Endothelial cell of umbilical vein (primary cell): Measurements from ENCODE around the gene PAK5. TPM values are rescaled to one million over a fixed set of nuclear protein-coding genes. Genes with fewer than 3 reads are reported as not detected.

Experiments
- BruUV-seq: library from RNA; stranded (reverse); fragments of 400-500 nt; replicated peaks from 2 replicates; lab custom pipeline; 2021; lab: Mats Ljungman, UMichigan
- CTCF ChIA-PET: fragments of 300-600, 350-600 bp; sonication (Branson Sonifier 250); formaldehyde crosslinking; loops from one replicate; lab custom pipeline; 2021; ENCODE audit warnings: antibody characterized with exemption, inconsistent platforms; lab: Charles Lee
- POLR2A ChIA-PET: fragments of 300-600, 350-600 bp; sonication (Branson Sonifier 250); formaldehyde crosslinking; loops from one replicate; lab custom pipeline; 2021; ENCODE audit warnings: antibody characterized with exemption, inconsistent platforms; lab: Charles Lee
- DNase-seq: peaks from one replicate; pipeline ENCODE4 v3.0.0-alpha.2; 2011; ENCODE audit warnings: low read depth, low spot score
- FAIRE-seq: peaks from 2 replicates; lab custom pipeline; 2011; peaks lifted over from hg19 to GRCh38; lab: Jason Lieb, UNC
- H2AFZ ChIP-seq: 2 replicates; pipeline ENCODE4 v1.6.0; 2012; ENCODE audit warnings: low read depth, low read length, control low read depth, inconsistent platforms
- H3K27ac ChIP-seq: 2 replicates; pipeline ENCODE4 v1.5.1; 2011; ENCODE audit warnings: low read depth, mild to moderate bottlenecking, control low read depth, low read length, moderate library complexity; ENCODE audit not compliant: insufficient read depth
- H3K27me3 ChIP-seq, 2 experiments: 2 replicates each; pipeline versions ENCODE4 v1.6.0 to v1.6.1; 2011; ENCODE audit warnings: low read length in 2 of 2, mixed read lengths in 1 of 2; ENCODE audit not compliant: control insufficient read depth in 2 of 2, insufficient read depth in 2 of 2
- H3K36me3 ChIP-seq, 2 experiments: 2 replicates in 1 of 2; 3 replicates in 1 of 2; pipeline ENCODE4 v1.5.1; 2011; ENCODE audit warnings: low read length in 2 of 2, mild to moderate bottlenecking in 1 of 2, moderate library complexity in 1 of 2; ENCODE audit not compliant: control insufficient read depth in 2 of 2, insufficient read depth in 2 of 2; ENCODE audit errors: extremely low read depth in 1 of 2
- H3K4me1 ChIP-seq: 3 replicates; pipeline ENCODE4 v1.5.1; 2011; ENCODE audit warnings: mild to moderate bottlenecking, low read length; ENCODE audit not compliant: control insufficient read depth, insufficient read depth; ENCODE audit errors: extremely low read depth
- H3K4me2 ChIP-seq: 2 replicates; pipeline ENCODE4 v1.6.1; 2011; ENCODE audit warnings: low read length, control low read depth, mixed read lengths; ENCODE audit not compliant: insufficient read depth
- H3K4me3 ChIP-seq, 3 experiments: fragments of 200-600 bp in 1 of 3; sonication (generic), shearing (Covaris generic) in 1 of 3; replicated peaks in 1 of 3; 2 replicates each; pipeline ENCODE4 v1.5.1; 2011 to 2016; ENCODE audit warnings: control low read depth in 3 of 3, low read length in 3 of 3, mild to moderate bottlenecking in 2 of 3, inconsistent platforms in 1 of 3, low read depth in 1 of 3, moderate library complexity in 1 of 3; ENCODE audit not compliant: insufficient read depth in 1 of 3
- H3K79me2 ChIP-seq: 2 replicates; pipeline ENCODE4 v1.6.0; 2012; ENCODE audit warnings: low read length, inconsistent platforms; ENCODE audit not compliant: control insufficient read depth, insufficient read depth
- H3K9ac ChIP-seq: replicated peaks from 2 replicates; pipeline ENCODE3; 2011; ENCODE audit warnings: low read length, control low read depth; ENCODE audit not compliant: insufficient read depth; ENCODE audit errors: extremely low read depth
- H3K9me1 ChIP-seq: replicated peaks from 3 replicates; pipeline ENCODE4 v1.6.0; 2011; ENCODE audit warnings: mild to moderate bottlenecking, low read length; ENCODE audit not compliant: control insufficient read depth, insufficient read depth; ENCODE audit errors: extremely low read depth
- H3K9me3 ChIP-seq: replicated peaks from 2 replicates; pipeline ENCODE4 v1.5.1; 2012; ENCODE audit warnings: low read length, inconsistent platforms; ENCODE audit not compliant: control insufficient read depth, insufficient read depth
- H4K20me1 ChIP-seq: replicated peaks from 2 replicates; pipeline ENCODE3; 2011; ENCODE audit warnings: mild to moderate bottlenecking, low read length; ENCODE audit not compliant: control insufficient read depth, insufficient read depth; ENCODE audit errors: extremely low read depth
- EZH2 ChIP-seq: IDR thresholded peaks from 2 replicates; pipeline ENCODE4 v1.6.1; 2012; ENCODE audit warnings: borderline replicate concordance, low read depth, mild to moderate bottlenecking, moderate library complexity, low read length, inconsistent platforms; ENCODE audit not compliant: severe bottlenecking
- FOS ChIP-seq: IDR thresholded peaks from 2 replicates; pipeline ENCODE4 v1.6.1; 2011; ENCODE audit warnings: mild to moderate bottlenecking, low read length, moderate library complexity, borderline replicate concordance; ENCODE audit not compliant: insufficient read depth
- GATA2 ChIP-seq: IDR thresholded peaks from 2 replicates; pipeline ENCODE4 v1.7.0; 2011; ENCODE audit warnings: low read depth, mild to moderate bottlenecking, moderate library complexity, mixed read lengths, low read length; ENCODE audit not compliant: insufficient read length, insufficient read depth
- MYC ChIP-seq: IDR thresholded peaks from one replicate; pipeline ENCODE4 v1.6.1; 2011; ENCODE audit warnings: mild to moderate bottlenecking, low read depth, low read length
- POLR2A ChIP-seq: IDR thresholded peaks from 2 replicates; pipeline ENCODE4 v1.6.1; 2012; ENCODE audit warnings: low read depth, mild to moderate bottlenecking, control low read depth, low read length
- POLR2AphosphoS5 ChIP-seq: IDR thresholded peaks from 2 replicates; pipeline ENCODE4 v1.6.1; 2012; ENCODE audit warnings: low read depth, mild to moderate bottlenecking, control low read depth, low read length, moderate library complexity; ENCODE audit not compliant: insufficient read depth
- dilution Hi-C: fragments of 300-500 bp; cut with MboI; formaldehyde crosslinking; loops from one replicate; pipeline ENCODE4 v1.15.0; 2019; ENCODE audit warnings: low sequenced_read_pairs; ENCODE audit not compliant: extremely low pct_ligation_motif_present
- intact Hi-C: fragments of 100-400 bp; cut with micrococcal nuclease; formaldehyde crosslinking; loops from one replicate; pipeline ENCODE4 v1.10.0; 2022
- polyA plus RNA-seq, 4 experiments: library from polyadenylated mRNA; depleted of rRNA in 3 of 4; stranded (reverse) in 3 of 4; unstranded in 1 of 4; fragments of >200 nt; gene quantifications; 2 replicates each; pipeline versions ENCODE4 v1.2.1 to v1.2.3, GENCODE V29; 2011 to 2012; ENCODE audit warnings: missing spikeins in 1 of 4
- total RNA-seq: library from RNA; stranded (reverse); gene quantifications from 2 replicates; pipeline ENCODE4 v1.2.3, GENCODE V29; 2021
- TF ChIP-seq, protein P1 (sequence below), 2 donors: IDR thresholded peaks; 1 replicate in 1 of 2; 2 replicates in 1 of 2; pipeline ENCODE4 v1.5.1; 2011; ENCODE audit warnings: low read length in 2 of 2, mild to moderate bottlenecking in 2 of 2, moderate library complexity in 2 of 2, control low read depth in 1 of 2, inconsistent platforms in 1 of 2, low read depth in 1 of 2; ENCODE audit not compliant: insufficient read depth in 1 of 2; ENCODE audit errors: extremely low read depth in 1 of 2

The PAK5 gene
- total and polyA plus RNA-seq, 2 donors (not counting 3 experiments of a cell fraction or from before 2014, with no cell fraction given), result not detected

DNA sequence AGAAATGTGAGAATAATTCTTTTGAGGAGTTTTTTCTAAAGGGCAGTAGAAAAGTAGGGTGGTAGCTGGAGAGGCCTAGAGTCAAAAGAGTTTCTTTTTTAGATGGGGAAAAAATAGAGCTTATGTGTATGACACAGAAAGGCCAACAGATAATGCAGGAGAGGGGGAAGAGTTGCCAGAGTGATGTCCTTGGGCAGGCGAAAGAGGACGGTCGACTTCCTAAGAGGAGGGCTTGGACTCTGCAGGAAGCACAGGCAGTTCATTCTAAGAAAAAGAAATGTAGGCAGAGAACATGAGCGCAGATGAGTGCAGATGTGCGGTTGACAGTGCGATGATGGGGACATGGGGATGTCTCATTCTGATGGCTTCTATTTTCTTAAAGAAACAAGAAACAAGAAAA is 68.9 kb downstream of the PAK5 start:
- POLR2A ChIA-PET, result no interaction called here
- no peak for DNase-seq
- CTCF ChIA-PET, result no interaction called here
- H3K4me2 ChIP-seq, result no peak overlapping the region
- H3K4me3 ChIP-seq, result no peak overlapping the region
- TF ChIP-seq POLR2AphosphoS5 (no peak), FOS (no peak), MYC (no peak), POLR2A (no peak), EZH2 (no peak), GATA2 (no peak)
- TF ChIP-seq, protein P1, sequence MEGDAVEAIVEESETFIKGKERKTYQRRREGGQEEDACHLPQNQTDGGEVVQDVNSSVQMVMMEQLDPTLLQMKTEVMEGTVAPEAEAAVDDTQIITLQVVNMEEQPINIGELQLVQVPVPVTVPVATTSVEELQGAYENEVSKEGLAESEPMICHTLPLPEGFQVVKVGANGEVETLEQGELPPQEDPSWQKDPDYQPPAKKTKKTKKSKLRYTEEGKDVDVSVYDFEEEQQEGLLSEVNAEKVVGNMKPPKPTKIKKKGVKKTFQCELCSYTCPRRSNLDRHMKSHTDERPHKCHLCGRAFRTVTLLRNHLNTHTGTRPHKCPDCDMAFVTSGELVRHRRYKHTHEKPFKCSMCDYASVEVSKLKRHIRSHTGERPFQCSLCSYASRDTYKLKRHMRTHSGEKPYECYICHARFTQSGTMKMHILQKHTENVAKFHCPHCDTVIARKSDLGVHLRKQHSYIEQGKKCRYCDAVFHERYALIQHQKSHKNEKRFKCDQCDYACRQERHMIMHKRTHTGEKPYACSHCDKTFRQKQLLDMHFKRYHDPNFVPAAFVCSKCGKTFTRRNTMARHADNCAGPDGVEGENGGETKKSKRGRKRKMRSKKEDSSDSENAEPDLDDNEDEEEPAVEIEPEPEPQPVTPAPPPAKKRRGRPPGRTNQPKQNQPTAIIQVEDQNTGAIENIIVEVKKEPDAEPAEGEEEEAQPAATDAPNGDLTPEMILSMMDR (IDR thresholded peaks at IDR 0.05; ENCODE audit: extremely low read depth in 1 of 2, insufficient read depth in 1 of 2, low read depth in 1 of 2, low read length in 2 of 2), result no peak
- no peak overlapping the region for H3K9ac ChIP-seq
- no peak for FAIRE-seq
- BruUV-seq, result no TSS peak
- H3K79me2 ChIP-seq, result no peaks in the 10 kb centered on the region
- no peaks in the 10 kb centered on the region for H3K9me1 ChIP-seq
- no peak overlapping the region for H3K27ac ChIP-seq
- H3K27me3 ChIP-seq, result no peaks in the 10 kb centered on the region
- dilution Hi-C loops (no loop called here), intact Hi-C loops (no loop called here)
- no peaks in the 10 kb centered on the region for H4K20me1 ChIP-seq
- no peaks in the 10 kb centered on the region for H3K9me3 ChIP-seq
- no peaks in the 10 kb centered on the region for H3K36me3 ChIP-seq
- no peaks in the 10 kb centered on the region for H3K4me1 ChIP-seq
- H2AFZ ChIP-seq, result no peak overlapping the region
